ENCODE results near the gene FAH. TPM values are rescaled to one million over a fixed set of nuclear protein-coding genes. Genes with fewer than 3 reads are reported as not detected.

FAH gene
- polyA plus RNA-seq, 1 donor from 2014 or later, result 3.1 TPM

DNA sequence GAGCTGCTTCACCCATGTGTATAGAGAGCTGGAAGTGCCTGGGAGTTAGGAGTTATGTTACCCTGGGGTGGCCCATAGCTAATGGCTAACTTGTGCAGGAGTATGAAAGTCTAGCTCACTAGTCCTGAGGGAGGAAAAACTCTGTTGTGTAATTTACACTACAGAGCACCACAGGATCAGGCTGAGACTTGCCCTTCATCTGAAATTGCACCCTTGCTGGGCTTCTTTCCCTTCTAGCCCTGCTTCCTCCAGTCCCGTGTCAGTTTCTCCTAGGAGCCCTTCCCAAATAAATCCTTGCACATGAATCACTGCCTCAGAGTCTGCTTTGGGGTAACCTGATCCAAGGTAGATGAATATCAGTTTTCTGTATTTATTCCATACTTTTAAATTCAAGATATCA lies 59.2 kb downstream of the FAH start:
- Histone ChIP-seq H3K9me2 (ENCODE audit: insufficient read depth, low read length) (no peaks in the 10 kb centered on the region), H3K9me3 (ENCODE audit: low read length) (no peaks in the 10 kb centered on the region), H2AFZ (ENCODE audit: low read depth, low read length) (no peak overlapping the region), H3K27me3 (ENCODE audit: insufficient read depth, low read depth, low read length) (no peaks in the 10 kb centered on the region), H3F3A (ENCODE audit: insufficient read depth, low read length, poor library complexity, severe bottlenecking) (no peaks in the 10 kb centered on the region), H3K4me3 (ENCODE audit: low read length) (no peak overlapping the region), H3K79me2 (replicated peaks; ENCODE audit: insufficient read depth, low read length) (no peaks in the 10 kb centered on the region), H4K20me1 (ENCODE audit: insufficient read depth) (no peaks in the 10 kb centered on the region), H3K9ac (ENCODE audit: low read length) (no peak overlapping the region), H3K4me2 (ENCODE audit: low read length) (no peak overlapping the region), H3K27ac (ENCODE audit: low read length) (no peak overlapping the region), H3K36me3 (ENCODE audit: insufficient read depth, low read length) (no peaks in the 10 kb centered on the region)
- no peak for TF ChIP-seq TAF1 (IDR thresholded peaks at IDR 0.05; ENCODE audit: low read depth)
- no peak for TF ChIP-seq EZH2 (IDR thresholded peaks at IDR 0.05; ENCODE audit: borderline replicate concordance, insufficient read depth, low read length, poor library complexity, severe bottlenecking)
- TF ChIP-seq SMC3 (conservative IDR thresholded peaks at IDR 0.05; ENCODE audit: poor library complexity), result no peak
- no peak for TF ChIP-seq POLR2AphosphoS5 (IDR thresholded peaks at IDR 0.05)
- TF ChIP-seq CTCF (IDR thresholded peaks at IDR 0.05; ENCODE audit: poor library complexity, severe bottlenecking), result no peak
- TF ChIP-seq RAD21 (conservative IDR thresholded peaks at IDR 0.05), result no peak
- TF ChIP-seq MXI1 (conservative IDR thresholded peaks at IDR 0.05; ENCODE audit: poor library complexity, severe bottlenecking), result no peak
- TF ChIP-seq EP300 (conservative IDR thresholded peaks at IDR 0.05; ENCODE audit: poor library complexity, severe bottlenecking), result no peak

GRCh38 chr15:80214910-80215309 lies 62.1 kb downstream of the FAH start:
- Histone ChIP-seq H4K20me1 (ENCODE audit: insufficient read depth) (no peaks in the 10 kb centered on the region), H3K4me3 (ENCODE audit: low read length) (no peak overlapping the region), H3K79me2 (replicated peaks; ENCODE audit: insufficient read depth, low read length) (no peaks in the 10 kb centered on the region), H3F3A (ENCODE audit: insufficient read depth, low read length, poor library complexity, severe bottlenecking) (no peaks in the 10 kb centered on the region), H2AFZ (ENCODE audit: low read depth, low read length) (no peak overlapping the region), H3K9me3 (ENCODE audit: low read length) (no peaks in the 10 kb centered on the region), H3K27ac (ENCODE audit: low read length) (no peak overlapping the region), H3K27me3 (ENCODE audit: insufficient read depth, low read depth, low read length) (no peaks in the 10 kb centered on the region), H3K9me2 (ENCODE audit: insufficient read depth, low read length) (no peaks in the 10 kb centered on the region), H3K36me3 (ENCODE audit: insufficient read depth, low read length) (no peaks in the 10 kb centered on the region), H3K4me2 (ENCODE audit: low read length) (no peak overlapping the region), H3K9ac (ENCODE audit: low read length) (no peak overlapping the region)
- TF ChIP-seq TAF1 (IDR thresholded peaks at IDR 0.05; ENCODE audit: low read depth) (no peak), POLR2AphosphoS5 (IDR thresholded peaks at IDR 0.05) (no peak), REST (IDR thresholded peaks at IDR 0.05; ENCODE audit: borderline replicate concordance) (no peak), EZH2 (IDR thresholded peaks at IDR 0.05; ENCODE audit: borderline replicate concordance, insufficient read depth, low read length, poor library complexity, severe bottlenecking) (no peak), SMC3 (conservative IDR thresholded peaks at IDR 0.05; ENCODE audit: poor library complexity) (no peak), EP300 (conservative IDR thresholded peaks at IDR 0.05; ENCODE audit: poor library complexity, severe bottlenecking) (no peak), CTCF (IDR thresholded peaks at IDR 0.05; ENCODE audit: poor library complexity, severe bottlenecking) (no peak), RAD21 (conservative IDR thresholded peaks at IDR 0.05) (no peak), MXI1 (conservative IDR thresholded peaks at IDR 0.05; ENCODE audit: poor library complexity, severe bottlenecking) (no peak)

All from neural cell (in vitro differentiated cells).